ENCODE data around the gene KLHL40.

DNA sequence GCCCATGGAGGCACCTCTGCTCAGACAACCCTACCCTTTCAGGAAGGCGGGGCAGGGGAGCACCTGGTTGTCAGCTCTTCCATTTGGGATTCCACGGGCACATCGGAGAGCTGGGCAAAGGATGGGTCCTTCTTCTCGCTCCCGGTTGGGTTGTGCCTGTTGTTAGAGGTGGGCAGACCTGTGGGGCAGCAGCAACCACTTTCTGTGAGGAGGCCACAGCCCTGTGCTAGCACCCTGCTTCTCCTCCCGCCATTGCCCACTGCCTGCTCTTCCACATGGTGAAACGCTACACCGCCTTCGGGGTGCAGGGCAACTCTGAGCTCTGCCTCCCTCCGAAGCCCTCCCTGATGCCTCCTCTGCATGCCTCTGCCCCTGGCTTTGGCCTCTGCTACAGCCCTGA lies 24.3 kb downstream of the KLHL40 start:
- TF ChIP-seq, protein P1, sequence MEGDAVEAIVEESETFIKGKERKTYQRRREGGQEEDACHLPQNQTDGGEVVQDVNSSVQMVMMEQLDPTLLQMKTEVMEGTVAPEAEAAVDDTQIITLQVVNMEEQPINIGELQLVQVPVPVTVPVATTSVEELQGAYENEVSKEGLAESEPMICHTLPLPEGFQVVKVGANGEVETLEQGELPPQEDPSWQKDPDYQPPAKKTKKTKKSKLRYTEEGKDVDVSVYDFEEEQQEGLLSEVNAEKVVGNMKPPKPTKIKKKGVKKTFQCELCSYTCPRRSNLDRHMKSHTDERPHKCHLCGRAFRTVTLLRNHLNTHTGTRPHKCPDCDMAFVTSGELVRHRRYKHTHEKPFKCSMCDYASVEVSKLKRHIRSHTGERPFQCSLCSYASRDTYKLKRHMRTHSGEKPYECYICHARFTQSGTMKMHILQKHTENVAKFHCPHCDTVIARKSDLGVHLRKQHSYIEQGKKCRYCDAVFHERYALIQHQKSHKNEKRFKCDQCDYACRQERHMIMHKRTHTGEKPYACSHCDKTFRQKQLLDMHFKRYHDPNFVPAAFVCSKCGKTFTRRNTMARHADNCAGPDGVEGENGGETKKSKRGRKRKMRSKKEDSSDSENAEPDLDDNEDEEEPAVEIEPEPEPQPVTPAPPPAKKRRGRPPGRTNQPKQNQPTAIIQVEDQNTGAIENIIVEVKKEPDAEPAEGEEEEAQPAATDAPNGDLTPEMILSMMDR (IDR thresholded peaks at IDR 0.05; ENCODE audit: borderline replicate concordance, extremely low read depth, low read length, poor library complexity, severe bottlenecking): no peak
- TF ChIP-seq EZH2 (IDR thresholded peaks at IDR 0.05; ENCODE audit: borderline replicate concordance, low read depth, low read length, severe bottlenecking): no peak

Data from DND-41 (cell line).